ENCODE measurements around the gene MCM6. TPM values are rescaled to one million over a fixed set of nuclear protein-coding genes. Genes with fewer than 3 reads are reported as not detected.
"Not testable (repeated sequence)": the region's sequence is repeated elsewhere in the genome, so short reads cannot be mapped to it uniquely, and the experiment has no call there.

The MCM6 gene
- total RNA-seq, 8 experiments from 2014 or later = 9.1 to 124 (median 19.0) TPM

GRCh38 chr2:135893374-135893794, 17.1 kb upstream of the MCM6 start:
- ATAC-seq (replicated peaks in 6 of 8) = peak in 2 of 8 experiments; percentile 56 to 72
- in situ Hi-C loops (cut with MboI; ENCODE audit: low pct_unique_long_range_greater_than_20kb in 2 of 9, low sequenced_read_pairs in 9 of 9, unreplicated experiment in 9 of 9) = loop anchor here in 1 of 9 experiments (25.0 kb wide), 1 partner anchor 1944 kb away; no protein-coding TSS in a partner anchor

GRCh38 chr2:135890835-135891234, 14.6 kb upstream of the MCM6 start:
- WGBS, 10 experiments = 18 to 100% (median 57%) methylated on average over 1 to 6 of the region's 6 CpGs

More at GRCh38 chr2:135893374-135893794, 17.1 kb upstream of the MCM6 start:
- H3K4me1 ChIP-seq (replicated peaks in 1 of 2) = no peaks in the 10 kb centered on the region
- no peak overlapping the region for H3K27ac ChIP-seq
- 32 to 100% (median 50%) methylated on average over 1 to 2 of the region's 2 CpGs; no CpG with 5 or more reads in 3 of the 10 experiments for WGBS, 10 experiments
- no peak overlapping the region for H3K4me3 ChIP-seq

GRCh38 chr2:135890149-135890548, 13.9 kb upstream of the MCM6 start:
- no peak overlapping the region for H3K27ac ChIP-seq
- no peak for ATAC-seq (replicated peaks in 6 of 8)
- no peaks in the 10 kb centered on the region for H3K4me1 ChIP-seq (replicated peaks in 1 of 2)
- 90 to 100% (median 96%) methylated on average over 1 to 4 of the region's 4 CpGs; no CpG with 5 or more reads in 6 of the 10 experiments for WGBS, 10 experiments
- no peak overlapping the region for H3K4me3 ChIP-seq
- in situ Hi-C loops (cut with MboI; ENCODE audit: low pct_unique_long_range_greater_than_20kb in 2 of 9, low sequenced_read_pairs in 9 of 9, unreplicated experiment in 9 of 9) = loop anchor here in 1 of 9 experiments (25.0 kb wide), 1 partner anchor 1947 kb away; no protein-coding TSS in a partner anchor

More at GRCh38 chr2:135890835-135891234, 14.6 kb upstream of the MCM6 start:
- Histone ChIP-seq H3K27ac (no peak overlapping the region), H3K4me1 (replicated peaks in 1 of 2) (no peaks in the 10 kb centered on the region), H3K4me3 (no peak overlapping the region)
- in situ Hi-C loops (cut with MboI; ENCODE audit: low pct_unique_long_range_greater_than_20kb in 2 of 9, low sequenced_read_pairs in 9 of 9, unreplicated experiment in 9 of 9) = loop anchor here in 1 of 9 experiments (25.0 kb wide), 1 partner anchor 1946 kb away; no protein-coding TSS in a partner anchor
- ATAC-seq (replicated peaks in 6 of 8) = peak in 1 of 8 experiments; percentile 4

- H3K27ac ChIP-seq; H3K4me1 ChIP-seq (replicated peaks in 1 of 2); H3K4me3 ChIP-seq; ATAC-seq (replicated peaks in 6 of 8): not testable (repeated sequence)
- 62 to 100% (median 80%) methylated on average over 1 to 4 of the region's 5 CpGs; no CpG with 5 or more reads in 5 of the 10 experiments for WGBS, 10 experiments
- in situ Hi-C loops (cut with MboI; ENCODE audit: low pct_unique_long_range_greater_than_20kb in 2 of 9, low sequenced_read_pairs in 9 of 9, unreplicated experiment in 9 of 9) = loop anchor here in 1 of 9 experiments (25.0 kb wide), 1 partner anchor 1949 kb away; no protein-coding TSS in a partner anchor
Observed at GRCh38 chr2:135888587-135888986, 12.3 kb upstream of the MCM6 start.

GRCh38 chr2:135885709-135886108, 9.5 kb upstream of the MCM6 start:
- Histone ChIP-seq H3K4me3 (no peak overlapping the region), H3K27ac (no peak overlapping the region), H3K4me1 (replicated peaks in 1 of 2) (peaks cover 3 to 4% of the 10 kb centered on the region in 2 donors)
- no peak for ATAC-seq (replicated peaks in 6 of 8)
- in situ Hi-C loops (cut with MboI; ENCODE audit: low pct_unique_long_range_greater_than_20kb in 2 of 9, low sequenced_read_pairs in 9 of 9, unreplicated experiment in 9 of 9) = loop anchor here in 1 of 9 experiments (25.0 kb wide), 1 partner anchor 1952 kb away; no protein-coding TSS in a partner anchor
- WGBS, 10 experiments = 63 to 100% (median 89%) methylated on average over 1 to 3 of the region's 4 CpGs; no CpG with 5 or more reads in 4 of the 10 experiments

- H3K4me3 ChIP-seq = no peak overlapping the region
- in situ Hi-C loops (cut with MboI; ENCODE audit: low pct_unique_long_range_greater_than_20kb in 2 of 9, low sequenced_read_pairs in 9 of 9, unreplicated experiment in 9 of 9) = loop anchor here in 1 of 9 experiments (25.0 kb wide), 1 partner anchor 1955 kb away; no protein-coding TSS in a partner anchor
- ATAC-seq (replicated peaks in 6 of 8) = no peak
- WGBS, 10 experiments = 15 to 80% (median 42%) methylated on average over 1 to 3 of the region's 3 CpGs; no CpG with 5 or more reads in 2 of the 10 experiments
- no peak overlapping the region for H3K27ac ChIP-seq
- peaks cover 3 to 4% of the 10 kb centered on the region in 2 donors for H3K4me1 ChIP-seq (replicated peaks in 1 of 2)
Observed at GRCh38 chr2:135882415-135882814, 6.2 kb upstream of the MCM6 start.

- peaks cover 7 to 17% of the 10 kb centered on the region in 2 donors for H3K4me1 ChIP-seq (replicated peaks in 1 of 2)
- H3K4me3 ChIP-seq = peak overlapping the region; percentile 56 to 86 (median 63)
- 20 to 88% (median 78%) methylated on average over 1 to 11 of the region's 15 CpGs; no CpG with 5 or more reads in 3 of the 10 experiments for whole genome bisulfite sequencing, 10 experiments
- in situ Hi-C loops (cut with MboI; ENCODE audit: low pct_unique_long_range_greater_than_20kb in 2 of 9, low sequenced_read_pairs in 9 of 9, unreplicated experiment in 9 of 9) = loop anchor here in 1 of 9 experiments (25.0 kb wide), 1 partner anchor 1961 kb away; no protein-coding TSS in a partner anchor
- not testable (repeated sequence) for H3K27ac ChIP-seq; ATAC-seq (replicated peaks in 6 of 8)
Observed at GRCh38 chr2:135876770-135877169, 527 bp upstream of the MCM6 start.

GRCh38 chr2:135875491-135876065, 665 bp downstream of the MCM6 start:
- in situ Hi-C loops (cut with MboI; ENCODE audit: low pct_unique_long_range_greater_than_20kb in 2 of 9, low sequenced_read_pairs in 9 of 9, unreplicated experiment in 9 of 9) = loop anchor here in 1 of 9 experiments (25.0 kb wide), 1 partner anchor 1962 kb away; no protein-coding TSS in a partner anchor
- WGBS, 10 experiments = 0 to 30% (median 7%) methylated on average over 1 to 10 of the region's 26 CpGs; no CpG with 5 or more reads in 3 of the 10 experiments
- H3K4me1 ChIP-seq (replicated peaks in 1 of 2) = peaks cover 6 to 17% of the 10 kb centered on the region in 2 donors
- peak overlapping the region; percentile 56 to 86 (median 63) for H3K4me3 ChIP-seq
- peak; percentile 62 to 71 (median 66) for ATAC-seq (replicated peaks in 6 of 8)
- peak overlapping the region in 1 of 2 donors; percentile 51 for H3K27ac ChIP-seq

GRCh38 chr2:135874777-135875365, 1.4 kb downstream of the MCM6 start:
- in situ Hi-C loops (cut with MboI; ENCODE audit: low pct_unique_long_range_greater_than_20kb in 2 of 9, low sequenced_read_pairs in 9 of 9, unreplicated experiment in 9 of 9) = loop anchor here in 1 of 9 experiments (25.0 kb wide), 1 partner anchor 1962 kb away; no protein-coding TSS in a partner anchor
- Histone ChIP-seq H3K27ac (no peak overlapping the region), H3K4me3 (peak overlapping the region in 4 of 5 donors; percentile 56 to 86 (median 69)), H3K4me1 (replicated peaks in 1 of 2) (peaks cover 6 to 17% of the 10 kb centered on the region in 2 donors)
- ATAC-seq (replicated peaks in 6 of 8) = no peak
- 50 to 82% (median 62%) methylated on average over 1 to 16 of the region's 19 CpGs; no CpG with 5 or more reads in 1 of the 10 experiments for WGBS, 10 experiments

GRCh38 chr2:135870571-135870970, 5.7 kb downstream of the MCM6 start:
- in situ Hi-C loops (cut with MboI; ENCODE audit: low pct_unique_long_range_greater_than_20kb in 2 of 9, low sequenced_read_pairs in 9 of 9, unreplicated experiment in 9 of 9) = no loop called here
- peaks cover 6 to 17% of the 10 kb centered on the region in 2 donors for H3K4me1 ChIP-seq (replicated peaks in 1 of 2)
- WGBS, 10 experiments = 67 to 100% methylated on average over 1 of the region's 1 CpG; no CpG with 5 or more reads in 8 of the 10 experiments
- no peak for ATAC-seq (replicated peaks in 6 of 8)
- H3K27ac ChIP-seq = no peak overlapping the region
- no peak overlapping the region for H3K4me3 ChIP-seq

- Histone ChIP-seq H3K4me3 (no peak overlapping the region), H3K27ac (no peak overlapping the region), H3K4me1 (replicated peaks in 1 of 2) (no peaks in the 10 kb centered on the region)
- in situ Hi-C loops (cut with MboI; ENCODE audit: low pct_unique_long_range_greater_than_20kb in 2 of 9, low sequenced_read_pairs in 9 of 9, unreplicated experiment in 9 of 9) = no loop called here
- WGBS, 10 experiments = 0 to 100% (median 91%) methylated on average over 1 to 6 of the region's 6 CpGs; no CpG with 5 or more reads in 2 of the 10 experiments
- peak in 3 of 8 experiments; percentile 92 to 99 (median 99) for ATAC-seq (replicated peaks in 6 of 8)
Observed at GRCh38 chr2:135863233-135863632, 13.0 kb downstream of the MCM6 start.

- peak in 1 of 8 experiments; percentile 52 for ATAC-seq (replicated peaks in 6 of 8)
- WGBS, 10 experiments = 75 to 100% (median 97%) methylated on average over 1 to 4 of the region's 4 CpGs
- in situ Hi-C loops (cut with MboI; ENCODE audit: low pct_unique_long_range_greater_than_20kb in 2 of 9, low sequenced_read_pairs in 9 of 9, unreplicated experiment in 9 of 9) = no loop called here
- Histone ChIP-seq H3K27ac (no peak overlapping the region), H3K4me1 (replicated peaks in 1 of 2) (no peaks in the 10 kb centered on the region), H3K4me3 (no peak overlapping the region)
Observed at GRCh38 chr2:135862718-135863117, 13.5 kb downstream of the MCM6 start.

GRCh38 chr2:135853401-135853800, 22.8 kb downstream of the MCM6 start:
- no peak for ATAC-seq (replicated peaks in 6 of 8)
- H3K27ac ChIP-seq = no peak overlapping the region
- no peaks in the 10 kb centered on the region for H3K4me1 ChIP-seq (replicated peaks in 1 of 2)
- H3K4me3 ChIP-seq = no peak overlapping the region
- in situ Hi-C loops (cut with MboI; ENCODE audit: low pct_unique_long_range_greater_than_20kb in 2 of 9, low sequenced_read_pairs in 9 of 9, unreplicated experiment in 9 of 9) = no loop called here
